Heart left ventricle (tissue), 16 donors: ENCODE data around the gene CHST9. TPM values are rescaled to one million over a fixed set of nuclear protein-coding genes. Genes with fewer than 3 reads are reported as not detected.

Source experiments
- ATAC-seq, 4 donors: fragments of 200-7000 bp; cut with Tn5 transposase; one replicate each; pipeline ENCODE4 v1.9.1; 2020 to 2022; ENCODE audit warnings: moderate library complexity in 4 of 4, mild to moderate bottlenecking in 3 of 4, moderate number of reproducible peaks in 1 of 4
- DNase-seq, 5 donors: peaks; one replicate each; pipeline ENCODE4 v3.0.0-alpha.2; 2020
- H3K27ac ChIP-seq, 12 donors: fragments of 200-600 bp; sonication (generic) in 4 of 12; one replicate each; pipeline versions ENCODE4 v1.5.0 to v1.8.0; 2016 to 2022; ENCODE audit warnings: mild to moderate bottlenecking in 2 of 12
- H3K27me3 ChIP-seq, 9 donors: fragments of 200-600 bp; sonication (generic) in 2 of 9; one replicate each; pipeline versions ENCODE4 v1.5.1 to v1.8.0; 2016 to 2022; ENCODE audit warnings: mild to moderate bottlenecking in 3 of 9
- H3K36me3 ChIP-seq, 9 donors: fragments of 200-600 bp; sonication (generic) in 2 of 9; one replicate each; pipeline versions ENCODE4 v1.5.0 to v1.8.0; 2018 to 2022; ENCODE audit warnings: mild to moderate bottlenecking in 2 of 9
- H3K4me1 ChIP-seq, 12 donors: fragments of 200-600 bp; sonication (generic) in 4 of 12; one replicate each; pipeline versions ENCODE4 v1.5.0 to v1.8.0; 2016 to 2022; ENCODE audit warnings: mild to moderate bottlenecking in 3 of 12
- H3K4me3 ChIP-seq, 12 donors: fragments of 200-600 bp; sonication (generic) in 4 of 12; one replicate each; pipeline versions ENCODE4 v1.5.0 to v1.8.0; 2017 to 2022; ENCODE audit warnings: mild to moderate bottlenecking in 9 of 12, moderate library complexity in 4 of 12
- H3K9me3 ChIP-seq, 12 donors: fragments of 200-600 bp; sonication (generic) in 4 of 12; one replicate each; pipeline versions ENCODE4 v1.5.0 to v1.8.0; 2016 to 2022; ENCODE audit warnings: mild to moderate bottlenecking in 1 of 12
- POLR2A ChIP-seq, 2 donors: fragments of 450-650 bp; IDR thresholded peaks; one replicate each; pipeline ENCODE4 v1.6.1; 2017; ENCODE audit warnings: antibody characterized with exemption in 2 of 2, mild to moderate bottlenecking in 2 of 2, moderate library complexity in 2 of 2
- WGBS, 4 donors: extraction: QIAGEN DNeasy Blood & Tissue Kit in 2 of 4; methylation state at CpG; one replicate each; pipeline versions ENCODE4 v1.1.5 to v1.1.7; 2013 to 2018; 5-methylcytosine and 5-hydroxymethylcytosine counted together
- intact Hi-C, 10 donors: fragments of 100-400 bp; cut with DNase I; formaldehyde crosslinking; loops; one replicate each; pipeline versions ENCODE4 v1.11.1 to v1.14.2; 2022
- polyA plus RNA-seq, 2 donors: library from polyadenylated mRNA; stranded (reverse); fragments of 200-250 nt; gene quantifications; one replicate each; pipeline ENCODE4 v1.2.3, GENCODE V29; 2013
- total RNA-seq, 9 donors: library from RNA; depleted of rRNA in 2 of 9; stranded (reverse); fragments of >200 nt in 2 of 9; fragmentation: NEBNext Ultra II Directional in 3 of 9; extraction: Animal tissue kit (Norgen Biotek cat#: 25700) in 3 of 9; gene quantifications; one replicate each; pipeline versions ENCODE4 v1.1.0 to v1.2.4, GENCODE V29; 2016 to 2023
- TF ChIP-seq, protein P1 (sequence below), 12 donors: fragments of 200-600 bp; sonication (generic) in 4 of 12; IDR thresholded peaks; one replicate each; pipeline versions ENCODE4 v1.5.0 to v1.8.0; 2018 to 2022; ENCODE audit warnings: antibody characterized with exemption in 12 of 12, mild to moderate bottlenecking in 5 of 12
- donor health status: ischemic (EF 13 %, LVEDD 7.1; RV severe dilation, severe dysfunction).
- donor health status: healthy with polysubstance abuse.
- donor health status: DM: no; HTN: yes; CAD: no.
- donor health status: DM: no; HTN: no; CAD: no.
- donor health status: ischemic (EF 25% LVEDD 6.9; RV normal size, moderate dysfunction).
- donor health status: ischemic (EF 25% LVEDD 5.7; RV mildly dilated, moderate dysfunction).
- donor health status: healthy.
- donor health status: DM: yes; HTN: yes; CAD: no.
- donor health status: ischemic (EF 35%, LVEDD 5.7; RV mildly dilated, moderate dysfunction).
- donor health status: nonischemic (EF 11% LVEDD 7.7; RV severe dilation, severe dysfunction).
- donor health status: DM: yes; HTN: yes; CAD: no.
- donor health status: PGD.
- donor health status: ischemic (EF 29% LVEDD 5.4; RV normal size, mild dysfunction).
- donor health status: nonischemic (EF 23%, LVEDD 6.1; RV moderate dilation, normal function).

CHST9 gene
- total and polyA plus RNA-seq, 11 donors = 0.03 to 20.2 (median 4.1) TPM

- intact Hi-C loops = loop anchor here in 9 of 10 donors (2.0 to 10.0 kb wide), 7 partner anchors 146 to 576 kb away; no protein-coding TSS in a partner anchor
- 45 to 55% (median 49%) methylated on average over 4 of the region's 4 CpGs for WGBS, 4 donors
- ATAC-seq (no peak), DNase-seq (no peak)
- H3K4me3 ChIP-seq = no peak overlapping the region
- H3K36me3 ChIP-seq = no peaks in the 10 kb centered on the region
- H3K4me1 ChIP-seq = peaks cover 0 to 12% (median 2%) of the 10 kb centered on the region in 12 donors
- H3K27me3 ChIP-seq = no peaks in the 10 kb centered on the region
- H3K27ac ChIP-seq = no peak overlapping the region
- H3K9me3 ChIP-seq = no peaks in the 10 kb centered on the region
- TF ChIP-seq, protein P1, sequence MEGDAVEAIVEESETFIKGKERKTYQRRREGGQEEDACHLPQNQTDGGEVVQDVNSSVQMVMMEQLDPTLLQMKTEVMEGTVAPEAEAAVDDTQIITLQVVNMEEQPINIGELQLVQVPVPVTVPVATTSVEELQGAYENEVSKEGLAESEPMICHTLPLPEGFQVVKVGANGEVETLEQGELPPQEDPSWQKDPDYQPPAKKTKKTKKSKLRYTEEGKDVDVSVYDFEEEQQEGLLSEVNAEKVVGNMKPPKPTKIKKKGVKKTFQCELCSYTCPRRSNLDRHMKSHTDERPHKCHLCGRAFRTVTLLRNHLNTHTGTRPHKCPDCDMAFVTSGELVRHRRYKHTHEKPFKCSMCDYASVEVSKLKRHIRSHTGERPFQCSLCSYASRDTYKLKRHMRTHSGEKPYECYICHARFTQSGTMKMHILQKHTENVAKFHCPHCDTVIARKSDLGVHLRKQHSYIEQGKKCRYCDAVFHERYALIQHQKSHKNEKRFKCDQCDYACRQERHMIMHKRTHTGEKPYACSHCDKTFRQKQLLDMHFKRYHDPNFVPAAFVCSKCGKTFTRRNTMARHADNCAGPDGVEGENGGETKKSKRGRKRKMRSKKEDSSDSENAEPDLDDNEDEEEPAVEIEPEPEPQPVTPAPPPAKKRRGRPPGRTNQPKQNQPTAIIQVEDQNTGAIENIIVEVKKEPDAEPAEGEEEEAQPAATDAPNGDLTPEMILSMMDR (IDR thresholded peaks at IDR 0.05) = no peak
- no peak for TF ChIP-seq POLR2A (IDR thresholded peaks at IDR 0.05)
Measured at GRCh38 chr18:26960911-26961310, 224.2 kb downstream of the CHST9 start.

GRCh38 chr18:26956863-26957262, 228.2 kb downstream of the CHST9 start:
- H3K27ac ChIP-seq = no peak overlapping the region
- intact Hi-C loops = loop anchor here in 1 of 10 donors (10.0 kb wide), 1 partner anchor 62 kb away; no protein-coding TSS in a partner anchor
- H3K27me3 ChIP-seq = no peaks in the 10 kb centered on the region
- ATAC-seq (peak in 1 of 4 donors; percentile 56), DNase-seq (no peak)
- 30 to 43% (median 36%) methylated on average over 4 of the region's 4 CpGs for WGBS, 4 donors
- TF ChIP-seq, protein P1 (IDR thresholded peaks at IDR 0.05) = no peak
- TF ChIP-seq POLR2A (IDR thresholded peaks at IDR 0.05) = no peak
- no peak overlapping the region for H3K4me3 ChIP-seq
- H3K36me3 ChIP-seq = no peaks in the 10 kb centered on the region
- H3K9me3 ChIP-seq = no peaks in the 10 kb centered on the region
- H3K4me1 ChIP-seq = peaks cover 0 to 11% (median 0%) of the 10 kb centered on the region in 12 donors

DNA sequence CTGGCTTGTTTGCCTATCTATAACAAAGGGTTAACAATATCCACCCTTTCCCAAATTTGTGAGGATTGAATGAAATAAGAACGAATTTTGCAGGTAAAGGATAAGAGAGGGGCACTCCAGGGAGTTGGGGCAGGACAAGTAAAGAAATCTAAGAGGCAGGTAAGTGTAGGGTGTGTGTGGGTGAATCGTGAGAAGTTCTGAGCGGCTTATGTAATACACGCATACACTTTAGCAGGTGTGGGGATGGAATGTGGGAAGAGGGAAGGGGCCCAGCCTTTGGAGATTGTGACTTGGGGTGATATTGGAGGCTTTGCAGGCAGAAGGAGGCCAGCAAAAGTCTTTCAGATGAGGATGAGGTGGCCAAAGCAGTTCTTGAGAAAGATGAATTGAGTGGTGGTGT, 236.4 kb downstream of the CHST9 start:
- H3K27me3 ChIP-seq = no peaks in the 10 kb centered on the region
- H3K36me3 ChIP-seq = no peaks in the 10 kb centered on the region
- no peaks in the 10 kb centered on the region for H3K4me1 ChIP-seq
- H3K27ac ChIP-seq = no peak overlapping the region
- TF ChIP-seq POLR2A (IDR thresholded peaks at IDR 0.05) = no peak
- TF ChIP-seq, protein P1 (IDR thresholded peaks at IDR 0.05) = no peak
- intact Hi-C loops = loop anchor here in 1 of 10 donors (10.0 kb wide), 1 partner anchor 56 kb away; no protein-coding TSS in a partner anchor
- H3K9me3 ChIP-seq = no peaks in the 10 kb centered on the region
- ATAC-seq (no peak), DNase-seq (no peak)
- WGBS, 4 donors = 76 to 84% (median 80%) methylated on average over 4 of the region's 4 CpGs
- no peak overlapping the region for H3K4me3 ChIP-seq

- no peaks in the 10 kb centered on the region for H3K36me3 ChIP-seq
- ATAC-seq = no peak
- H3K27ac ChIP-seq = no peak overlapping the region
- H3K4me3 ChIP-seq = no peak overlapping the region
- H3K4me1 ChIP-seq = peaks cover 0 to 13% (median 0%) of the 10 kb centered on the region in 12 donors
- TF ChIP-seq POLR2A (IDR thresholded peaks at IDR 0.05) = no peak
- TF ChIP-seq, protein P1 (IDR thresholded peaks at IDR 0.05) = no peak
- intact Hi-C loops = loop anchor here in 1 of 10 donors (10.0 kb wide), 1 partner anchor 61 kb away; no protein-coding TSS in a partner anchor
- H3K27me3 ChIP-seq = no peaks in the 10 kb centered on the region
- no peak for DNase-seq
- no peaks in the 10 kb centered on the region for H3K9me3 ChIP-seq
- 82 to 86% (median 86%) methylated on average over 3 of the region's 3 CpGs for WGBS, 4 donors
Measured at GRCh38 chr18:26943906-26944305, 241.2 kb downstream of the CHST9 start.
